ENCODE measurements around the gene HSBP1L1.

DNA sequence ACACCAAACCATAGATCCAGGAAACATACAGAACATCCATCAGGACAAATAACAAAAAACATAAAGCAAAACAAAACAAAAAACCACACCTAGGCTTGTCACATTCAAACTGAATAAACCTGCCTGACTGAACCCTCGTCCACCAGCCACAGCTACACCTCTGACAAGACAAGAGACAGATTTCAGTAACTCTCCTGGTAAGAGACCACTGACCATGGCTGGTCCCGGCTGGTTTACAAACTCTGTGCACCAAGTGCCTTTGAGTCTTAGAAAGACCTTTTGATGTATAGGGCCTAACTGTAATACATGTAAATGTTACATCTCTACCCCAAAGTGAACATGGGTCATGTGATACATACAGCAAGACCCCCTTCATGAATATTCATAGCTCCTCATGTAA lies 8.2 kb upstream of the HSBP1L1 start:
- TF ChIP-seq CTCF (IDR thresholded peaks at IDR 0.05): no peak
- TF ChIP-seq POLR2A (IDR thresholded peaks at IDR 0.05): no peak
- no peak for TF ChIP-seq POLR2AphosphoS5 (IDR thresholded peaks at IDR 0.05)
- no peak for TF ChIP-seq EP300 (IDR thresholded peaks at IDR 0.05)
